NCI-H1105 (cell line): Measurements from ENCODE around the gene TIMM10.

ENCODE experiments used
- DNase-seq: peaks from one replicate; lab custom pipeline; 2025; lab: John Stamatoyannopoulos, UW

TIMM10 gene

DNA sequence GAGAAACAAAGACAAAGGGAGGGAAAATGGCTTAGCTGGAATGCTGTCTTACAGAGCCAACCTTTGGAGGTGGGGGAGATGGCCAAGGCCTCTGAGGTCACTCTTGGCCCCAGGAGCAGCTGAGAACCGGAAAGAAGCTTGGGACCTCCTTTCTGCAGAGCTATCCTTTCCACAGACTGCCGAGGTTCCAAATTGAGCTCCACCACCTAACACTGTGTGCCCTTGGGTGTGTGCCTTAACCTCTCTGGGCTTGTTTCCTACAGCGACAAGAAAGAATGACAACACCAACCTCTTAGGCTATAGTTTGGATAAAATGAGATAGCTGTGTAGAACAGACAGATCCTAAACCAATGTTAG, 47.0 kb downstream of the TIMM10 start:
- DNase-seq = no peak

GRCh38 chr11:57482782-57483561, 47.6 kb downstream of the TIMM10 start:
- DNase-seq = peak; percentile 31

DNA sequence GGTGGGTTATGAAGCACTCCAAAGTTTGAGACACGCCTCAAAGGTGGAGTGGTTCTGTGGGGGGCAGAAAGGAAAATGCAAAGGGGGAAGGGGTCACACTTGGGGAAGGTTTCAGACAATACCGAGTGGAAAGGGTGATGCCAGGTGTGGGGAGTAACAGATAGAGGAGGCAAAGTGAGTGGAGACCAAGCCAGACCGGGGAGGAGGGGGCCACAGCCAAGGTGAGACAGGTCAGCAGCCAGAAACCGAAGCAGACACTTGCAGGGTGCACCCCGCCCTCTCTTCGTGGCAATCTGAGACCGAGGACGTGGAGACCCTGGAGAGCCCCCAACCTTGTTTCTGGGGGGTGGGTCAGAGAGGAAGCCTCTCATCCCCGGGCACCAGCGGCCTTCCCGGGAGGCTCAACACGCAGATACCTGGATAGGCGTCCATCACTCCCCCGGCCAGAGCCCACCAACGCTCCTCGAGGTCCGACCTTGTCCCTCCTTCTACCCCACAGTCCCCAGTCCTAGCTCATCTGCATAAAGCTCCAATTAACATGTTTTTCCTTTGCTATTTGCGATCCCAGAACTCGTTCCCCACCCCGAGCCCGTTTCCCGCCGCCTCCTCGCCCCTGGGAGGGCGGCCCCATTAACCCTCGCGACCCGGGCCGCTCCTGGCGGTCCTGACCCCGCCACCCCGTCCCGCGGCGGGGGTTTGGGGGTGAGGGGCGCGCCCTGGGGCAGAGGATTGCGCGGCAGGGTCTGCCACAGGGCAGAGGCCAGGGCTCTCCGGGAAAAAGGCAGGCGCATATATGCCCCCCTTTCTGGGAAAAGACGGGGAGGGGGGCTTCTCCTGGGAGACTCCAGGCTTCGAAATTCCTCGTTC, 48.4 kb downstream of the TIMM10 start:
- no peak for DNase-seq

GRCh38 chr11:57481315-57481714, 49.2 kb downstream of the TIMM10 start:
- DNase-seq = no peak

- DNase-seq = peak; percentile 12
Measured at GRCh38 chr11:57480409-57481137, 50.0 kb downstream of the TIMM10 start.

- DNase-seq = no peak
Measured at GRCh38 chr11:57479911-57480310, 50.6 kb downstream of the TIMM10 start.

DNA sequence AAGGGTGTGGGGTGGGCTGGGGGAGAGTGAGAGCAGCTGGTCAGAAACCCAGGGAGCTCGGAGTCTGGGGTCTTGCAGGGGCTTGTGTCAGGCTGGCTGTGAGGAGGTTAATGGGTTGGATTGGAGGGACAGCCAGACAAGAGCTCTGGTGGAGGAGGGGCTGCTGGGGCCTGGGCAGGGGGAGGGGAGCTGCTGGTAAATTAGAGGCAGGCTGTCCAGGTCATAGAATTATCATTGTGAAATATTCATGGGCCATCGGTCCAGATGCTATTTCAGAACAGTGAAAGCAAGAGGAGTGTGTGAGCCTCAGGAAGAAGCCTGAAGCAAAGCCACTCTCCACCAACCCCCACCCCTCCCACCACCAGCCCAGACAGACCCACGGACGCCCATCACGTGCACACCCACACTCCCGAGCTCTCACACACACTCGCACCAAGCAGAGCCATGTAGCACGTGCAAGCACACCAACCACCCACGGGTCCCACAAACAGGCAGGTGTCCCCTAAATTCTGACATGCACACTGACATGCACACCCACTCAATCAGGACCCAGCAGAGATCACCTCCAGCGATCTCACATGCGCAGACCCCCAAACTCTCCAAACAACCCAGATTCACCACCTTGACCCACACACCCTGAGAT, 51.4 kb downstream of the TIMM10 start:
- no peak for DNase-seq
